Nephron (organoid): ENCODE data around the gene ALDH1A2.

Experiments used
- H3K27ac Mint-ChIP-seq, 3 experiments: 2 replicates each; pipeline ENCODE4 v1.8.0; 2020; ENCODE audit warnings: mixed read lengths in 3 of 3, mild to moderate bottlenecking in 2 of 3, moderate library complexity in 1 of 3
- H3K27me3 Mint-ChIP-seq: 2 replicates; pipeline ENCODE4 v1.8.0; 2021; ENCODE audit warnings: low read depth, mild to moderate bottlenecking, moderate library complexity, mixed read lengths
- H3K36me3 Mint-ChIP-seq: 2 replicates; pipeline ENCODE4 v1.8.0; 2020; ENCODE audit warnings: low read depth, mixed read lengths
- H3K4me1 Mint-ChIP-seq: 2 replicates; pipeline ENCODE4 v1.8.0; 2020; ENCODE audit warnings: mixed read lengths
- H3K4me3 Mint-ChIP-seq, 3 experiments: 2 replicates each; pipeline ENCODE4 v1.8.0; 2020; ENCODE audit warnings: mild to moderate bottlenecking in 3 of 3, mixed read lengths in 3 of 3, moderate library complexity in 2 of 3
- H3K9me3 Mint-ChIP-seq: 2 replicates; pipeline ENCODE4 v1.8.0; 2020; ENCODE audit warnings: mixed read lengths
- TF ChIP-seq, protein P1 (sequence below), 3 experiments: fragments of 200-600 bp; sonication (generic); IDR thresholded peaks; one replicate each; pipeline ENCODE4 v1.5.0; 2021; ENCODE audit warnings: antibody characterized with exemption in 3 of 3; ENCODE audit not compliant: unreplicated experiment in 3 of 3

The ALDH1A2 gene

DNA sequence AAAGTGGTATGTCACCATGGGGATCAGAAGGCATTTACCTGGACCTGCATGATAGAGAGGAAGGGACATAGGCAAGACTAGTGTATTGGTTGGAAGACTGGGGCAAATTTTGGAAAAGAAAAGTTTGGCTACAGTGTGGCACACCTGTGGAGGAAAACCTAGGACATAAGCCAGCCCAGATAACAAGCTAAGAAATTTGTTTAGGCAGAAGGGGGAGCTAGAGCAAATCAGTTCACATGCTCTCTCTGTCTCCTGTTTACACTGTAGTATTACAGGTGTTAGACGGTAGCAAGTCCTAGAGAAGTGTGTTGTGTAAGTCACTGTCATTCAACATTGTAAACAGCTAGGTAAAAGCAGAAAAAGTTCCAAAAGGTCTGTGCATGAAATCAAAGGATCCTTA, 11.9 kb upstream of the ALDH1A2 start:
- no peaks in the 10 kb centered on the region for H3K9me3 Mint-ChIP-seq
- H3K4me3 Mint-ChIP-seq = no peak overlapping the region
- peaks cover 2% of the 10 kb centered on the region for H3K27me3 Mint-ChIP-seq

DNA sequence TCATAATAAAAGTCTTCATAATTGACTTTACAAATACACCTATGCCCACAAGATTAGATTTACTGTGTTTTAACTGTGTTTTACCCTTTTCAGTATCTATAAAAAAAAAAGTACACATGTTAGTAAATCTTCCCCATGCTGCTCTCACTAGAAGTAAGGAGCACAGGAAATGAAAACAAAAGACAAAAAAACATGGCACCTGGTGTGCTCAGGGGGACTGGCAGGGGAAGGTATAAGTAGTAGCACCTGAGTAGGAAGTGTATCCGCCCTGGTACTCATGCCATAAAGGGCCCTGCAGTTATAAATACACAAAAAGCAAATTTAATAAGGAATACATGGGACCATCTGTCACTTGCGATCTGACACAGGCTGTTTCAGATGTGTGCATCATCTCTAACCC, 8.9 kb upstream of the ALDH1A2 start:
- TF ChIP-seq, protein P1, sequence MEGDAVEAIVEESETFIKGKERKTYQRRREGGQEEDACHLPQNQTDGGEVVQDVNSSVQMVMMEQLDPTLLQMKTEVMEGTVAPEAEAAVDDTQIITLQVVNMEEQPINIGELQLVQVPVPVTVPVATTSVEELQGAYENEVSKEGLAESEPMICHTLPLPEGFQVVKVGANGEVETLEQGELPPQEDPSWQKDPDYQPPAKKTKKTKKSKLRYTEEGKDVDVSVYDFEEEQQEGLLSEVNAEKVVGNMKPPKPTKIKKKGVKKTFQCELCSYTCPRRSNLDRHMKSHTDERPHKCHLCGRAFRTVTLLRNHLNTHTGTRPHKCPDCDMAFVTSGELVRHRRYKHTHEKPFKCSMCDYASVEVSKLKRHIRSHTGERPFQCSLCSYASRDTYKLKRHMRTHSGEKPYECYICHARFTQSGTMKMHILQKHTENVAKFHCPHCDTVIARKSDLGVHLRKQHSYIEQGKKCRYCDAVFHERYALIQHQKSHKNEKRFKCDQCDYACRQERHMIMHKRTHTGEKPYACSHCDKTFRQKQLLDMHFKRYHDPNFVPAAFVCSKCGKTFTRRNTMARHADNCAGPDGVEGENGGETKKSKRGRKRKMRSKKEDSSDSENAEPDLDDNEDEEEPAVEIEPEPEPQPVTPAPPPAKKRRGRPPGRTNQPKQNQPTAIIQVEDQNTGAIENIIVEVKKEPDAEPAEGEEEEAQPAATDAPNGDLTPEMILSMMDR (IDR thresholded peaks at IDR 0.05; ENCODE audit: unreplicated experiment in 3 of 3) = no peak
- H3K4me1 Mint-ChIP-seq = no peaks in the 10 kb centered on the region

More for the DNA sequence above, 11.9 kb upstream of the ALDH1A2 start:
- TF ChIP-seq, protein P1 (IDR thresholded peaks at IDR 0.05; ENCODE audit: unreplicated experiment in 3 of 3) = peak; percentile 20 to 45 (median 30)
- Mint-ChIP-seq H3K36me3 (no peaks in the 10 kb centered on the region), H3K4me1 (no peaks in the 10 kb centered on the region), H3K27ac (no peak overlapping the region)

DNA sequence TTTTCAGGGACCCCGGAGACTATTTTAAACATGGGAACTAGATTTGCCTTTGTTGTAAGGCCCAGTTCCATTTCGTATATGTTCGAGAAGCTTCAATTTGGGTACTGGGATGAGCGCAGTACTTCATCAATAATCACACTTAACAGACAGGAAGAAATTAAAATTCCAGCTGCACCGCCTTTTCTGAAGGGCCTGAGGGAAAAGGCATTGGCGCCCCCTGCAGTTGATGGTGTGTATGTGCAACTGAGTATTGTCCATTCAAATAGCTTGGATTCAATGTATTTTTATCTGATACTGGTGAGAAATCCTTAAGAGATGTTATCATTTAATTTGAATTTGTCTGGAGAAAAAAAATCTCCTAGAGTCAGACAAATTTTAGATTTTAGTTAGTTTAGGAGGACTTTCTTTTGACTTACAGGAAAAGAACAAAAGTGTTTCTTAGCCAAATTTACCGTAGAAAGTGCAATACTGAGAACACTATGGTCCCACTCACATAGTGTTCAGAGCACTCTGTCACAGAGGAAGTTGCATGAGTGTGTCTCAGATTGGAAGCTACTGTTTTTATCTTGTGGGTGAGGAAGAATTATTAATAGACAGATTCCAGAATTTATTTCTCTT, 5.4 kb upstream of the ALDH1A2 start:
- Mint-ChIP-seq H3K27me3 (peaks cover 48% of the 10 kb centered on the region), H3K27ac (no peak overlapping the region), H3K36me3 (no peaks in the 10 kb centered on the region), H3K4me3 (no peak overlapping the region), H3K4me1 (peaks cover 7% of the 10 kb centered on the region), H3K9me3 (no peaks in the 10 kb centered on the region)
- TF ChIP-seq, protein P1 (IDR thresholded peaks at IDR 0.05; ENCODE audit: unreplicated experiment in 3 of 3) = peak; percentile 97 to 98 (median 97)

More for the DNA sequence above, 8.9 kb upstream of the ALDH1A2 start:
- no peaks in the 10 kb centered on the region for H3K36me3 Mint-ChIP-seq
- no peak overlapping the region for H3K27ac Mint-ChIP-seq
- H3K9me3 Mint-ChIP-seq = no peaks in the 10 kb centered on the region
- H3K4me3 Mint-ChIP-seq = no peak overlapping the region
- H3K27me3 Mint-ChIP-seq = peaks cover 27% of the 10 kb centered on the region

DNA sequence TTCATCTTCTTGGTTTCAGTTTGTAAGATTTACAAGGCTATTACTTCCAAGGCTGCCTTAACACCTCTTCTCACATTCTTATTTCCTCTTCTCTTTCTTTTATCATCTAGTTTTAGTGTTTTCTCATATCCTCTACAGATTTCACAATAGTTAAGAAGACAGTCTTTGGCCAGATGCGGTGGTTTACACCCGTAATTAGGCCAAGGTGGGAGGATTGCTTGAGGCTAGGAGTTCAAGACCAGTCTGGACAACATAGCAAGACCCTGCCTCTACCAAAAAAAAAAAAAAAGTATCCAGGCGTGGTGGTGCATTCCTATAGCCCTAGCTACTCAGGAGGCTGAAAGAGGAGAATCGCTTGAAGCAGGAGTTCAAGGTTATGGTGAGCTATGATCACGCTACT, 3.5 kb upstream of the ALDH1A2 start:
- no peak overlapping the region for H3K27ac Mint-ChIP-seq
- H3K4me1 Mint-ChIP-seq = peaks cover 7% of the 10 kb centered on the region
- no peaks in the 10 kb centered on the region for H3K9me3 Mint-ChIP-seq
- H3K4me3 Mint-ChIP-seq = peak overlapping the region in 1 of 3 experiments; percentile 24
- H3K36me3 Mint-ChIP-seq = peaks cover 6% of the 10 kb centered on the region
- peaks cover 64% of the 10 kb centered on the region for H3K27me3 Mint-ChIP-seq
- TF ChIP-seq, protein P1 (IDR thresholded peaks at IDR 0.05; ENCODE audit: unreplicated experiment in 3 of 3) = no peak

DNA sequence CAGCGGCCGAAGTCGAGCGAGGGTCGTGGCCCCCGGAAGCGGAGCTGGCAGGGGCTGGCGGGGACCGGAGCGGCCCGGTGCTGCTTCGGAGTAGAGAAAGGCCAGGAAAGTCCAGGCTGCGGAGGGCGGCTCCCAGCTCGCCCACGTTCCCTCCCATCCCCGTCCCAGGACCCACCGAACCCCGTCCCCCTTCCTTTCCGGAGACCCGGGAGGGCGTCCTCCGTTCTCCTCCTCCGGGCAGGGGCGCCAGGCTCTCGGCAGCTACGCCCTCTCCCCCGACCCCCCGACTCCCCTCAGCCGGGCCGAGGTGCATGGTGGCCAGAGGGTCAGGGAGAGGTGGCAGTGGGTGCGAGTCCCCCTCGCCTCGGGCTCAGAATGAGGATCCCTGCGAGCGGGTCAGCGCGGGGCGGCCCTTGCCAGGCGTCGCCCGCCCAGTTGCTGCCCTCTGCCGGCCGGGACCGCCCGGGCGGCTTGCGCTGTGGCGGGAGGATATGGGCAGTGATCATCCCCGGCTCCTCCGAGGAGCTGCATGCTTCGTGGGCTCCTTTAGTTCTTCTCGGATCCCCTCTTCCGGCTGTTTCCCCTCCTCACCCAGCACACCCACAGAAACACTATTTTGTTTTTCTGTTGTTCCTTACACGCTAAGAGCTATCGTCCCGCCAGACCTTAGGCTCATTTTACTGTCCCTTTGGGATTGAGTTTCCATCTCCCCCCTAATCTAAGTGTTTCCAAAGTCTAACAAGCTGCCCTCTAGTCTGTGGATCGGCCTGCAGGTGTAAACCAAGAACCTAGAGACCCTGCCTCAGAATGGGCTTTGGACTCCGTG, 744 bp upstream of the ALDH1A2 start:
- Mint-ChIP-seq H3K9me3 (no peaks in the 10 kb centered on the region), H3K4me1 (peaks cover 7% of the 10 kb centered on the region), H3K27ac (peak overlapping the region; percentile 71 to 93 (median 88)), H3K27me3 (peaks cover 72% of the 10 kb centered on the region), H3K36me3 (peaks cover 26% of the 10 kb centered on the region), H3K4me3 (peak overlapping the region; percentile 85 to 88 (median 88))
- TF ChIP-seq, protein P1 (IDR thresholded peaks at IDR 0.05; ENCODE audit: unreplicated experiment in 3 of 3) = peak; percentile 83 to 91 (median 85)
